PFSK-1 (cell line): ENCODE data around the gene MEP1A.

Experiments
- FOXP2 ChIP-seq: optimal IDR thresholded peaks from 2 replicates; pipeline ENCODE3; 2011; ENCODE audit warnings: borderline replicate concordance, control low read depth, inconsistent platforms; ENCODE audit not compliant: insufficient read depth; ENCODE audit errors: extremely low read length, extremely low read depth
- POLR2AphosphoS5 ChIP-seq: IDR thresholded peaks from 2 replicates; pipeline ENCODE4 v1.6.1; 2012; ENCODE audit warnings: low read depth, mild to moderate bottlenecking, control low read depth, low read length, moderate library complexity
- SIN3A ChIP-seq: IDR thresholded peaks from 2 replicates; pipeline ENCODE4 v1.6.1; 2012; ENCODE audit warnings: mild to moderate bottlenecking, low read length, moderate library complexity, borderline replicate concordance; ENCODE audit not compliant: insufficient read depth
- TAF1 ChIP-seq: IDR thresholded peaks from 2 replicates; pipeline ENCODE4 v1.6.1; 2012; ENCODE audit warnings: low read length, control low read depth, borderline replicate concordance; ENCODE audit not compliant: insufficient read depth
- TF ChIP-seq, protein P1 (sequence below), 2 experiments: IDR thresholded peaks; 2 replicates each; pipeline versions ENCODE4 v1.6.1 to v1.8.0; 2011 to 2012; ENCODE audit warnings: low read depth in 2 of 2, low read length in 2 of 2, control low read depth in 1 of 2, inconsistent platforms in 1 of 2, mild to moderate bottlenecking in 1 of 2, moderate library complexity in 1 of 2; ENCODE audit not compliant: insufficient read depth in 1 of 2

MEP1A gene

GRCh38 chr6:46794068-46794467 lies 879 bp downstream of the MEP1A start:
- TF ChIP-seq TAF1: no peak
- TF ChIP-seq POLR2AphosphoS5: no peak
- TF ChIP-seq FOXP2: no peak
- no peak for TF ChIP-seq SIN3A
- TF ChIP-seq, protein P1, sequence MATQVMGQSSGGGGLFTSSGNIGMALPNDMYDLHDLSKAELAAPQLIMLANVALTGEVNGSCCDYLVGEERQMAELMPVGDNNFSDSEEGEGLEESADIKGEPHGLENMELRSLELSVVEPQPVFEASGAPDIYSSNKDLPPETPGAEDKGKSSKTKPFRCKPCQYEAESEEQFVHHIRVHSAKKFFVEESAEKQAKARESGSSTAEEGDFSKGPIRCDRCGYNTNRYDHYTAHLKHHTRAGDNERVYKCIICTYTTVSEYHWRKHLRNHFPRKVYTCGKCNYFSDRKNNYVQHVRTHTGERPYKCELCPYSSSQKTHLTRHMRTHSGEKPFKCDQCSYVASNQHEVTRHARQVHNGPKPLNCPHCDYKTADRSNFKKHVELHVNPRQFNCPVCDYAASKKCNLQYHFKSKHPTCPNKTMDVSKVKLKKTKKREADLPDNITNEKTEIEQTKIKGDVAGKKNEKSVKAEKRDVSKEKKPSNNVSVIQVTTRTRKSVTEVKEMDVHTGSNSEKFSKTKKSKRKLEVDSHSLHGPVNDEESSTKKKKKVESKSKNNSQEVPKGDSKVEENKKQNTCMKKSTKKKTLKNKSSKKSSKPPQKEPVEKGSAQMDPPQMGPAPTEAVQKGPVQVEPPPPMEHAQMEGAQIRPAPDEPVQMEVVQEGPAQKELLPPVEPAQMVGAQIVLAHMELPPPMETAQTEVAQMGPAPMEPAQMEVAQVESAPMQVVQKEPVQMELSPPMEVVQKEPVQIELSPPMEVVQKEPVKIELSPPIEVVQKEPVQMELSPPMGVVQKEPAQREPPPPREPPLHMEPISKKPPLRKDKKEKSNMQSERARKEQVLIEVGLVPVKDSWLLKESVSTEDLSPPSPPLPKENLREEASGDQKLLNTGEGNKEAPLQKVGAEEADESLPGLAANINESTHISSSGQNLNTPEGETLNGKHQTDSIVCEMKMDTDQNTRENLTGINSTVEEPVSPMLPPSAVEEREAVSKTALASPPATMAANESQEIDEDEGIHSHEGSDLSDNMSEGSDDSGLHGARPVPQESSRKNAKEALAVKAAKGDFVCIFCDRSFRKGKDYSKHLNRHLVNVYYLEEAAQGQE (IDR thresholded peaks at IDR 0.05; ENCODE audit: insufficient read depth in 1 of 2, low read depth in 2 of 2, low read length in 2 of 2): no peak

- TF ChIP-seq TAF1: no peak
- TF ChIP-seq SIN3A: no peak
- no peak for TF ChIP-seq FOXP2
- no peak for TF ChIP-seq POLR2AphosphoS5
- TF ChIP-seq, protein P1 (IDR thresholded peaks at IDR 0.05; ENCODE audit: insufficient read depth in 1 of 2, low read depth in 2 of 2, low read length in 2 of 2): no peak
These were observed 2.6 kb downstream of the MEP1A start for GRCh38 chr6:46795816-46796215.

GRCh38 chr6:46796848-46797580 lies 3.8 kb downstream of the MEP1A start:
- no peak for TF ChIP-seq TAF1
- no peak for TF ChIP-seq SIN3A
- TF ChIP-seq POLR2AphosphoS5: no peak
- TF ChIP-seq, protein P1 (IDR thresholded peaks at IDR 0.05; ENCODE audit: insufficient read depth in 1 of 2, low read depth in 2 of 2, low read length in 2 of 2): no peak
- no peak for TF ChIP-seq FOXP2

GRCh38 chr6:46799657-46800056 lies 6.5 kb downstream of the MEP1A start:
- TF ChIP-seq SIN3A: no peak
- TF ChIP-seq, protein P1 (IDR thresholded peaks at IDR 0.05; ENCODE audit: insufficient read depth in 1 of 2, low read depth in 2 of 2, low read length in 2 of 2): no peak
- TF ChIP-seq TAF1: no peak
- no peak for TF ChIP-seq POLR2AphosphoS5
- TF ChIP-seq FOXP2: no peak

DNA sequence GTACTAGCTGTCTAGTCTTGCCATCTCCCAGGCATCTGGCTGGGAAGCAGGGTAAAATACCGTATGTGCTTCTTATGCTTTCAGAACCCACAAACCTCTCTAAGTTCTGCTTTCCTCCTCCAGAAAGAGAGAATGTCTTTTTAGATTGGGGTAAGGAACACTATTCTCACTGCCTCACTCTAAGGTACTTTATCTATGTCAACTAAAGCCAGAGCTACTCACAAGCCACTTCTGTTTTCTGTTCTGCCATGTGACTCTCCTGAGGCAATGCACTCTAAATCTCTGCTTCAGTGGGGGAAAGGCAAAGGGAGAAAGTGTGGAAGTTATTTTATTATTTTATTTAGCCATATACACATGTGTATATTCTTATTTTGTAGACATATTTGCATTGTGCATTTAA lies 15.6 kb downstream of the MEP1A start:
- TF ChIP-seq POLR2AphosphoS5: no peak
- TF ChIP-seq TAF1: no peak
- TF ChIP-seq FOXP2: no peak
